ENCODE results near the gene FN3K.

The FN3K gene

GRCh38 chr17:82734987-82735866 is at the start of gene FN3K:
Gene FN3K (plus strand): TSS chr17:82735615. CDS start chr17:82735637, 22 bp downstream.
- no peak for DNase-seq (ENCODE audit: low read depth in 2 of 3, low spot score in 1 of 3)

GRCh38 chr17:82686366-82687324 is 48.8 kb upstream of the FN3K start:
- no peak for DNase-seq (ENCODE audit: low read depth in 2 of 3, low spot score in 1 of 3)

- DNase-seq (ENCODE audit: low read depth in 2 of 3, low spot score in 1 of 3): no peak
Observed at GRCh38 chr17:82687375-82687861, 48.0 kb upstream of the FN3K start.

- DNase-seq (ENCODE audit: low read depth in 2 of 3, low spot score in 1 of 3): no peak
Observed at GRCh38 chr17:82687871-82688270, 47.5 kb upstream of the FN3K start.

GRCh38 chr17:82689077-82689476 is 46.3 kb upstream of the FN3K start:
- DNase-seq (ENCODE audit: low read depth in 2 of 3, low spot score in 1 of 3): no peak

GRCh38 chr17:82690786-82691489 is 44.5 kb upstream of the FN3K start:
- no peak for DNase-seq (ENCODE audit: low read depth in 2 of 3, low spot score in 1 of 3)

GRCh38 chr17:82691714-82692113 is 43.7 kb upstream of the FN3K start:
- no peak for DNase-seq (ENCODE audit: low read depth in 2 of 3, low spot score in 1 of 3)

- DNase-seq (ENCODE audit: low read depth in 2 of 3, low spot score in 1 of 3): no peak
Observed at GRCh38 chr17:82692268-82692667, 43.1 kb upstream of the FN3K start.

GRCh38 chr17:82693168-82693867 is 42.1 kb upstream of the FN3K start:
- DNase-seq (ENCODE audit: low read depth in 2 of 3, low spot score in 1 of 3): no peak

GRCh38 chr17:82694647-82695046 is 40.8 kb upstream of the FN3K start:
- no peak for DNase-seq (ENCODE audit: low read depth in 2 of 3, low spot score in 1 of 3)

- no peak for DNase-seq (ENCODE audit: low read depth in 2 of 3, low spot score in 1 of 3)
Observed at GRCh38 chr17:82696259-82696658, 39.2 kb upstream of the FN3K start.

- DNase-seq (ENCODE audit: low read depth in 2 of 3, low spot score in 1 of 3): no peak
Observed at GRCh38 chr17:82696916-82697807, 38.3 kb upstream of the FN3K start.

- DNase-seq (ENCODE audit: low read depth in 2 of 3, low spot score in 1 of 3): no peak
Observed at GRCh38 chr17:82697808-82698064, 37.7 kb upstream of the FN3K start.

GRCh38 chr17:82698065-82698973 is 37.1 kb upstream of the FN3K start, which contains the start of gene RAB40B:
Gene RAB40B (minus strand): TSS chr17:82698698. CDS start chr17:82698596, 102 bp downstream.
- peak; percentile 96 to 97 (median 97) for DNase-seq (ENCODE audit: low read depth in 2 of 3, low spot score in 1 of 3)

- no peak for DNase-seq (ENCODE audit: low read depth in 2 of 3, low spot score in 1 of 3)
Observed at GRCh38 chr17:82698974-82699442, 36.4 kb upstream of the FN3K start.

- no peak for DNase-seq (ENCODE audit: low read depth in 2 of 3, low spot score in 1 of 3)
Observed at GRCh38 chr17:82699551-82699950, 35.9 kb upstream of the FN3K start.

GRCh38 chr17:82702231-82702927 is 33.0 kb upstream of the FN3K start:
- DNase-seq (ENCODE audit: low read depth in 2 of 3, low spot score in 1 of 3): no peak

Measured in stimulated activated CD4-positive, alpha-beta T cell treated with anti-CD3 and anti-CD28 coated beads, Interleukin-12 subunit alpha, Interleukin-12 subunit beta, amount 100 ng/mL, for 48 hours (primary cell).